HG02588 (cell line): Measurements from ENCODE around the gene RMND5B.
A peak's percentile ranks its signal among the peaks of the same experiment; 100 is the strongest.

Experiments
- ATAC-seq: cut with Tn5 transposase; IDR thresholded peaks from one replicate; pipeline ENCODE4 v1.9.1; 2021; ENCODE audit warnings: mild to moderate bottlenecking, moderate library complexity; ENCODE audit not compliant: unreplicated experiment

The RMND5B gene

DNA sequence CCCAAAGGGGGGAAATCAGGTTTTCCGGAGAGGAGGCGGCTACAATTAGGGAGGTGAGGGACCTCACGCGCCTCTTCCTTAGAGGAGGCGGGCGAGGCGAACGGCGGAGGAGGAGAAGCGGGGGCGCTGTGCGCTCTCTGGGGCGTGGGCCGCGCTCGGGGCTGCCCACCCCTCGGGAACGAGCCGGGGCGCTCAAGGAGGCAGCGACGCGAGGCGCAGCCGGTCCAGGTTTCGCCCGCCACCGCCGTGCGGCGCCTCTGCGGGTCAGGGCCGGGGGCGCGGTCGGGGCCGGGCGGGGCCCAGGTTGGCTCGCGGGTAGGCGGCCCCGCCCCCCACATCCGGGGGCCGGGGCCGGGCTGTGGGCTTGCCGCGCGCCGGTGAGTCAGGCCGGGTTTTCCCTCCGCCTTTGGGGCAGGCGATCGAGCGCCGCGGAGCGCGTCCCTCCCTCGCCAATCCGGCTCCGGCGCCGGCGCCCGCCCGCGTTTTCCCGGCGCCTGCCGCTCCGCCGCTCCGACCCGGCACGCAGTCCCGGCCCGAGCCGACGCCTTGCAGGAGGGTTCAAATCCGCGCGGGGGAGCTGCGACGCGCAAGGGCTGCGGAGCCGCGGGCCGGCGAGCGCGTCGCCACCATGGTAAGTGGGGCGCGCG is 17.6 kb upstream of the RMND5B start, which contains the start of gene N4BP3:
N4BP3 (plus strand) TSS at position 392 of the 647 bp plus-strand sequence. CDS start 6,052 bp downstream, outside the sequence.
- ATAC-seq, result peak; percentile 52

DNA sequence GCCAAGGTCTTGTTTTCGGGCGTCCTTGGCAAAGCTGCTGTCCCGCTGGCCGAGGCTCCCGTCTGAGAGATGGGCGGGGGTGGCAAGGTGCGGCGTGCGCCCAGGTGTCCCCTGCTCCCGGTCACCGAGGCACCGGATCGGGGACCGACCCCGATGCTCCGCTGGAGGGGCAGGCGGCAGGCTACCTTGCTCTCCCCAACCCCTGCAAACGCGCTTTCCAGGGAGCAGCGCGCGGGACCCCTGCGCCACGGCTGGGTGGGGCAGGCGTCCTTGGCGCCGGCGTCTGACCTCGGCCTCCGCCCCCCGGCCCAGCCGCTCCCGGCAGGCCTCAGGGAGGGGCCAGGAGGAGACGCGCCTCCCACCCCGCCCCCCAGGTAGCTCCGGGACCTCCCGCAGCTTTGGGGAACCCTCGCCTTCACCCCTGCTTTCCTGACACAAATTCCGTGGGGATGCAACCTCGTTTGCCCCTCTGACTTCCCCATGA is 16.9 kb upstream of the RMND5B start:
- ATAC-seq, result peak; percentile 19

DNA sequence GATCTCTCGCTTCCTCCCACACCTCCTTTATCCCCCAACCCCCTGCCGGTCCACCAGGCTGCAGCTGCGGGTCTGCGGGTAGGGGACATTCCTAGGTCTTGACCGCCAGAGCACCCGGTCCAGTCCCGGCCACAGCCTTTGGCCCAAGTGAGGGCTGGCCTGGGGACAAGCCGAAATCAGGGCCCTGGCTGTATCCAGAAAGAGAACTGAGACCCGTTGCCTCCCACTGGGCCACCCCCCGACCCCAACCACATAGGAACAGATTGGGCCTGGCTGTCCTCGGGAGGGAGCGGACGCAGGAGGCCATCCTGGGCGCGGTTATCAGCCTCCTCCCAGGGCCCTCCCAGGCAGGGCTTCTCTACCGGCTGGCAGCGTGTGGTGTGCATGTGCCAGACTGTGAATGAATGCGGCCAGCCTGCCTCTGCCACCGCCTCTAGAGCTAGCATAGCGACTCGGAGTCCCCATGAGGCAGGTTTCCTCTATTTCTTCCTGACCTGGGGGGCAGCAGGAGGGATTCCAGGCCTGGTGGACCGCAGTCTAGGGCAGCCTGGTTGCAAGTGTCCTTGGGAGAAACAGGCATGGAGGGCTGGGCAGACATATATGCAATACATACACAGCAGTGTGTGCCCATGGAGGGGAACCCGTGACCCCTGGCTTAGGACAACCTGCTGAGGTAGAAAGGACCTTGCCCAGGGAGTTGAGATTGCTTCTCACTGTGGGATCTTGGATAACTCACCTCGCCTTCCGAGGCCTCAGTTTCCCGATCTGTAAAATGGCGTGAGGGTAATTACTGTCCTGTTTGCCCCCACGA is 16.3 kb upstream of the RMND5B start:
- no peak for ATAC-seq

GRCh38 chr5:178115136-178115813 is 15.5 kb upstream of the RMND5B start:
- ATAC-seq, result no peak

- no peak for ATAC-seq
Measured at GRCh38 chr5:178115814-178116142, 15.0 kb upstream of the RMND5B start.

GRCh38 chr5:178116143-178116885 is 14.5 kb upstream of the RMND5B start:
- peak; percentile 21 for ATAC-seq

- ATAC-seq, result no peak
Measured at GRCh38 chr5:178117923-178118701, 12.7 kb upstream of the RMND5B start.

DNA sequence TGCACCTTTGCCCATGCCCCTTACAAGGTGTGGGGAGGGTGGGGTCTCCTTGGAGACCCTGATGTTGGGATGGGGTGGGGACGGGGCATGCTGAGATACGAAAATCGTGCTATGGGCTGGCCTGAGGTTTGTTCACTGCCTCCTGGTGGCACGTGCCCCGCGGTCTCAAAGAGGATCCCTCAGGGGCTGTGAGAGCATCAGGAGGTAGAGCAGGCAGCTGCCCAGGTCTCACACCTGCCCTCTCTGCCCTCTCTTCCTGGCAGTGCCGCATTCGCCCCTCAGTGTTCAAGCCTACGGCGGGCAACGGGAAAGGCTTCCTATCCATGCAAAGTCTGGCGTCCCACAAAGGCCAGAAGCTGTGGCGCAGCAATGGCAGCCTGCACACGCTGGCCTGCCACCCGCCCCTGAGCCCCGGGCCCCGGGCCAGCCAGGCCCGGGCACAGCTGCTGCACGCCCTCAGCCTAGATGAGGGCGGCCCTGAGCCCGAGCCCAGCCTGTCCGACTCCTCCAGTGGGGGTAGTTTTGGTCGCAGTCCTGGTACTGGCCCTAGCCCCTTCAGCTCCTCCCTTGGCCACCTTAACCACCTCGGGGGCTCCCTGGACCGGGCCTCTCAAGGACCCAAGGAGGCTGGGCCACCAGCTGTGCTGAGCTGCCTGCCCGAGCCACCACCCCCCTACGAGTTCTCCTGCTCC is 10.8 kb upstream of the RMND5B start:
- no peak for ATAC-seq

- peak; percentile 74 for ATAC-seq
Measured at GRCh38 chr5:178120607-178121357, 10.0 kb upstream of the RMND5B start.

- peak; percentile 5 for ATAC-seq
Measured at GRCh38 chr5:178121391-178122276, 9.2 kb upstream of the RMND5B start.

DNA sequence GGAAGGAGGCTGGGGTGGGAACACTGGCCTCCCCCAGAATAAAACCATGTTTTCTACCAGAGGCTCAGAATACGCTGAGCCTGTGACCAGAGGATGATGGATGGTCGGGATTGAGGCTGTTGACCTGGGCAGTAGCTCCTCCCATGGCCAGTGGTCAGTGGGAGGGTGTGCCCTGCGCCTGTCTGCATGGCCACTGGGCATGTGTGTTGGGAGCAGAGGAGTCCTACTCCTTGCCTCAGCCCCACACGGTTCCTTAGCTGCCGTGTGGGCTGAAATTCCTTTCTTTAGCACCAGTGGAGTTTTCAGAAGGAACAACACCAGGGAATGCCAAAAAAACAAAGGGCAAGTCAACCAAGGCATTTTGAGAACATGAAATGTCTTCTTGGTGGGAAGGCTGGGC is 8.5 kb upstream of the RMND5B start:
- ATAC-seq, result no peak

DNA sequence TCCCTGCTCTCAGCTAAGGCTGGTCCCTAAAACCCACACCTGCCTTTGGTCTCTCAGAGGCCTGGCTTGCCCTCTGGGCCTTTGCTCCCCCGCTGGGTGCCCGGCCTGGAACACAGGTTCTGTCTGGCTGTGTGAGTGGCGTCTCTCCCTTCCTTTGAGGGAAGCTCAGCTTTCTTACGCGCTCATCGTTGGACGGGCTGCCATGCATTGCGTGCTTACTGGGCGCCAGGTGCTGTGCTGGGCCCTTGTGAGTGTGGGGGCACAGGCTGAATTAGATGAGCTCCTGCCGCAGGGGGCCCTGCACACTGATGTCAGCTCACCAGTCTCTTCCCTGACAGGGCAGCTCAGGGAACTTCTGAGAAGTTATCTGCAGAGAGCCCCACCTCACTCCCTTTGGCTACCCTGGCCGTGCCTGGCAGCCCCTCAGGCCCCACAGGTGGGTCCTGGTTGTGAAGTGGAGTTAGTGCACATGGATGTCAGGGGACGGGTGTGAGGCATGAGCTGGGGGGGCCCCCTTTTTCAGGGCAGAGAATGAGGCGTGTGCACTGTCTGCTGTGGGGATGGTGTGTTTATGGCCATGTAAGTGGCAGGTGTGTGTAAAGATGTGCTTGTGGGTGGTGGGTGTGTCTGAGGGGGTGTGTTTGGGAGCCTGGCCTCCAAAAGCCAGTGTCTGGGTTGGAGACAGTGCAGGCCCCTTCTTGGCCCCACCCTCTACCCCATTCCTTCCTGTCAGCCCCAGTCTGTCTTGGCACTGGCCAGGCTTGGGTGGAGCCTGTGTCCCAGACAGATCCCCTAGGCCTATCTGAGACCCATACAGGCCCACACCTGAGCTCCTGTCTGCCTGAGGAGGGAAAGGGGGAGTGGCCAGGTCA is 7.5 kb upstream of the RMND5B start:
- no peak for ATAC-seq

- no peak for ATAC-seq
Measured at GRCh38 chr5:178123966-178124925, 6.6 kb upstream of the RMND5B start.

GRCh38 chr5:178125253-178125906 is 5.4 kb upstream of the RMND5B start:
- ATAC-seq, result no peak

DNA sequence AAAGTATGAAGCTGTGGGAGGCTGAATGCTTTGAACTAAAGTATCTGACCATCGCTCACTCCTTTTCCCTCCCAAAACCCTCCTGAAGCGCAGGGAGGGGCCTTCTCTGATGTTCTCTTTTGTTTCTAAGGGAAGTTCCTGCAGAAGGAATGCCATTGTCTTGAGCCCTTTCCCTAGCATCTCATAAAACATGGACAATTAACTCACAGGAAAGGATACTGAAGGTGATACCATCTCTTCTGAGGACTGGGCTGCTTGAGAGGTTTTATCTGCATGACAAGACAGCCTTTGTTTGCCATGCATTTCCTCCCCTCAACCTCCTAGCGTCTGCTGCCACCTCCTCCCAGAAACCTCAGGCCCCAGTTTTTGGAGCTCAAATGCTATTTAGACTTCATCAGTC is 4.3 kb upstream of the RMND5B start:
- ATAC-seq, result no peak
